ENCODE measurements around the gene CCDC85C. TPM values are rescaled to one million over a fixed set of nuclear protein-coding genes. Genes with fewer than 3 reads are reported as not detected.
A peak's percentile ranks its signal among the peaks of the same experiment; 100 is the strongest.

The CCDC85C gene
- total RNA-seq, 2 donors from 2014 or later = 35.1 to 47.2 TPM

- Histone ChIP-seq H3K9me3 (no peaks in the 10 kb centered on the region), H3K4me1 (replicated peaks) (peaks cover 83% of the 10 kb centered on the region), H3K4me3 (peak overlapping the region in 1 of 2 donors; percentile 7), H3K27ac (peak overlapping the region; percentile 66 to 84), H3K36me3 (no peaks in the 10 kb centered on the region), H3K27me3 (replicated peaks; ENCODE audit: insufficient read depth) (no peaks in the 10 kb centered on the region)
- no peak for TF ChIP-seq POLR2A (IDR thresholded peaks at IDR 0.05)
- peak; percentile 98 for TF ChIP-seq POLR2AphosphoS5 (IDR thresholded peaks at IDR 0.05)
- WGBS = 20% methylated on average over 7 of the region's 7 CpGs
- DNase-seq (ENCODE audit: low spot score) = peak; percentile 97
- intact Hi-C loops (cut with DNase I) = no loop called here
Measured at GRCh38 chr14:99566009-99566389, 38.0 kb downstream of the CCDC85C start.

- DNase-seq (ENCODE audit: low spot score) = no peak
- WGBS = 56% methylated on average over 4 of the region's 4 CpGs
- H3K27ac ChIP-seq = peak overlapping the region; percentile 66 to 84
Measured at GRCh38 chr14:99565383-99565782, 38.6 kb downstream of the CCDC85C start.

GRCh38 chr14:99564926-99565259 is 39.1 kb downstream of the CCDC85C start:
- intact Hi-C loops (cut with DNase I) = loop anchor here (5.0 kb wide), 2 partner anchors 37 to 43 kb away; partner anchors contain the start of gene CCDC85C
- 58% methylated on average over 14 of the region's 14 CpGs for WGBS
- no peak for DNase-seq (ENCODE audit: low spot score)
- Histone ChIP-seq H3K36me3 (no peaks in the 10 kb centered on the region), H3K4me3 (no peak overlapping the region), H3K27me3 (replicated peaks; ENCODE audit: insufficient read depth) (no peaks in the 10 kb centered on the region), H3K4me1 (replicated peaks) (peaks cover 75% of the 10 kb centered on the region), H3K27ac (peak overlapping the region; percentile 66 to 84), H3K9me3 (no peaks in the 10 kb centered on the region)
- TF ChIP-seq CTCF (IDR thresholded peaks at IDR 0.05) = no peak
- TF ChIP-seq POLR2AphosphoS5 (IDR thresholded peaks at IDR 0.05) = no peak
- no peak for TF ChIP-seq POLR2A (IDR thresholded peaks at IDR 0.05)

More at GRCh38 chr14:99565383-99565782, 38.6 kb downstream of the CCDC85C start:
- TF ChIP-seq POLR2A (IDR thresholded peaks at IDR 0.05) (no peak), POLR2AphosphoS5 (IDR thresholded peaks at IDR 0.05) (no peak), CTCF (IDR thresholded peaks at IDR 0.05) (no peak)
- H3K36me3 ChIP-seq = no peaks in the 10 kb centered on the region
- H3K27me3 ChIP-seq (replicated peaks; ENCODE audit: insufficient read depth) = no peaks in the 10 kb centered on the region
- H3K9me3 ChIP-seq = no peaks in the 10 kb centered on the region
- H3K4me1 ChIP-seq (replicated peaks) = peaks cover 79% of the 10 kb centered on the region
- H3K4me3 ChIP-seq = no peak overlapping the region
- intact Hi-C loops (cut with DNase I) = no loop called here

GRCh38 chr14:99564256-99564925 is 39.6 kb downstream of the CCDC85C start:
- Histone ChIP-seq H3K4me1 (replicated peaks) (peaks cover 71% of the 10 kb centered on the region), H3K4me3 (no peak overlapping the region), H3K27me3 (replicated peaks; ENCODE audit: insufficient read depth) (no peaks in the 10 kb centered on the region), H3K9me3 (no peaks in the 10 kb centered on the region), H3K27ac (peak overlapping the region; percentile 66 to 84), H3K36me3 (no peaks in the 10 kb centered on the region)
- peak; percentile 71 for TF ChIP-seq POLR2AphosphoS5 (IDR thresholded peaks at IDR 0.05)
- no peak for TF ChIP-seq CTCF (IDR thresholded peaks at IDR 0.05)
- peak; percentile 89 for DNase-seq (ENCODE audit: low spot score)
- 31% methylated on average over 11 of the region's 11 CpGs for WGBS
- intact Hi-C loops (cut with DNase I) = loop anchor here (5.0 kb wide), 2 partner anchors 38 to 42 kb away; partner anchors contain the start of gene CCDC85C

- Histone ChIP-seq H3K4me3 (no peak overlapping the region), H3K27me3 (replicated peaks; ENCODE audit: insufficient read depth) (no peaks in the 10 kb centered on the region), H3K4me1 (replicated peaks) (peaks cover 65% of the 10 kb centered on the region), H3K36me3 (no peaks in the 10 kb centered on the region), H3K27ac (peak overlapping the region; percentile 60 to 84), H3K9me3 (no peaks in the 10 kb centered on the region)
- TF ChIP-seq POLR2A (IDR thresholded peaks at IDR 0.05) = no peak
- no peak for TF ChIP-seq CTCF (IDR thresholded peaks at IDR 0.05)
- no peak for TF ChIP-seq POLR2AphosphoS5 (IDR thresholded peaks at IDR 0.05)
- no peak for DNase-seq (ENCODE audit: low spot score)
- WGBS = 76% methylated on average over 6 of the region's 6 CpGs
- intact Hi-C loops (cut with DNase I) = loop anchor here (5.0 kb wide), 2 partner anchors 39 to 41 kb away; partner anchors contain the start of gene CCDC85C
Measured at GRCh38 chr14:99563749-99564129, 40.3 kb downstream of the CCDC85C start.

Data from prostate gland (tissue), 2 donors.